ENCODE measurements around the gene TRIM38.

GRCh38 chr6:26016245-26016962, 53.8 kb downstream of the TRIM38 start:
- TF ChIP-seq, protein P1, sequence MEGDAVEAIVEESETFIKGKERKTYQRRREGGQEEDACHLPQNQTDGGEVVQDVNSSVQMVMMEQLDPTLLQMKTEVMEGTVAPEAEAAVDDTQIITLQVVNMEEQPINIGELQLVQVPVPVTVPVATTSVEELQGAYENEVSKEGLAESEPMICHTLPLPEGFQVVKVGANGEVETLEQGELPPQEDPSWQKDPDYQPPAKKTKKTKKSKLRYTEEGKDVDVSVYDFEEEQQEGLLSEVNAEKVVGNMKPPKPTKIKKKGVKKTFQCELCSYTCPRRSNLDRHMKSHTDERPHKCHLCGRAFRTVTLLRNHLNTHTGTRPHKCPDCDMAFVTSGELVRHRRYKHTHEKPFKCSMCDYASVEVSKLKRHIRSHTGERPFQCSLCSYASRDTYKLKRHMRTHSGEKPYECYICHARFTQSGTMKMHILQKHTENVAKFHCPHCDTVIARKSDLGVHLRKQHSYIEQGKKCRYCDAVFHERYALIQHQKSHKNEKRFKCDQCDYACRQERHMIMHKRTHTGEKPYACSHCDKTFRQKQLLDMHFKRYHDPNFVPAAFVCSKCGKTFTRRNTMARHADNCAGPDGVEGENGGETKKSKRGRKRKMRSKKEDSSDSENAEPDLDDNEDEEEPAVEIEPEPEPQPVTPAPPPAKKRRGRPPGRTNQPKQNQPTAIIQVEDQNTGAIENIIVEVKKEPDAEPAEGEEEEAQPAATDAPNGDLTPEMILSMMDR (conservative IDR thresholded peaks at IDR 0.05; ENCODE audit: low read length) = no peak
- no peak for TF ChIP-seq EZH2phosphoT487 (IDR thresholded peaks at IDR 0.05; ENCODE audit: borderline replicate concordance)

Data from Loucy (cell line).